LNCAP (cell line): ENCODE measurements around the gene SIPA1L3.

Source experiments
- CTCF ChIP-seq: fragments of 450-650 bp; IDR thresholded peaks from 2 replicates; pipeline ENCODE4 v1.5.1; 2017; ENCODE audit warnings: mild to moderate bottlenecking

SIPA1L3 gene

GRCh38 chr19:38223617-38224013 lies 316.6 kb downstream of the SIPA1L3 start:
- no peak for TF ChIP-seq CTCF

- TF ChIP-seq CTCF, result peak; percentile 19; the same call in 1 of the 2 replicates
These were observed 317.2 kb downstream of the SIPA1L3 start, which contains the start of gene DPF1 for GRCh38 chr19:38224014-38224862. TSS of gene DPF1 (minus strand) at chr19:38224222. CDS start at chr19:38224142, 80 bp downstream.

- TF ChIP-seq CTCF, result no peak
These were observed 320.4 kb downstream of the SIPA1L3 start for GRCh38 chr19:38227287-38228004.

GRCh38 chr19:38228005-38228377 lies 321.0 kb downstream of the SIPA1L3 start:
- TF ChIP-seq CTCF, result no peak

GRCh38 chr19:38228491-38229439 lies 321.8 kb downstream of the SIPA1L3 start:
- TF ChIP-seq CTCF, result no peak

- no peak for TF ChIP-seq CTCF
These were observed 322.6 kb downstream of the SIPA1L3 start for GRCh38 chr19:38229585-38230073.

GRCh38 chr19:38231918-38232317 lies 324.9 kb downstream of the SIPA1L3 start:
- no peak for TF ChIP-seq CTCF
